ENCODE measurements around the gene CADM3. TPM values are rescaled to one million over a fixed set of nuclear protein-coding genes. Genes with fewer than 3 reads are reported as not detected.
A peak's percentile ranks its signal among the peaks of the same experiment; 100 is the strongest.

The CADM3 gene
- total and polyA plus RNA-seq, 2 donors: 0.42 to 1.1 TPM

- H3K4me1 ChIP-seq (ENCODE audit: control insufficient read depth in 2 of 2, insufficient read depth in 2 of 2, low read length in 2 of 2): no peaks in the 10 kb centered on the region
- H3K27ac ChIP-seq (ENCODE audit: low read depth in 1 of 2, low read length in 1 of 2): no peak overlapping the region
- no peak for DNase-seq (ENCODE audit: low read depth in 6 of 9, low spot score in 9 of 9)
- no peak overlapping the region for H3K4me3 ChIP-seq (ENCODE audit: low read length in 2 of 2)
- H3K27me3 ChIP-seq (ENCODE audit: control insufficient read depth in 2 of 2, insufficient read depth in 1 of 2, low read length in 1 of 2): peaks cover 0 to 40% of the 10 kb centered on the region in 2 donors
- 84% methylated on average over 7 of the region's 7 CpGs for WGBS
- H3K36me3 ChIP-seq (ENCODE audit: control insufficient read depth in 2 of 2, insufficient read depth in 2 of 2, low read length in 1 of 2): no peaks in the 10 kb centered on the region
- no peaks in the 10 kb centered on the region for H3K9me3 ChIP-seq (ENCODE audit: control insufficient read depth in 2 of 2, insufficient read depth in 1 of 2, low read length in 1 of 2)
Measured at GRCh38 chr1:159209061-159209460, 37.6 kb downstream of the CADM3 start.

- no peaks in the 10 kb centered on the region for H3K9me3 ChIP-seq (ENCODE audit: control insufficient read depth in 2 of 2, insufficient read depth in 1 of 2, low read length in 1 of 2)
- peaks cover 0 to 28% of the 10 kb centered on the region in 2 donors for H3K27me3 ChIP-seq (ENCODE audit: control insufficient read depth in 2 of 2, insufficient read depth in 1 of 2, low read length in 1 of 2)
- H3K36me3 ChIP-seq (ENCODE audit: control insufficient read depth in 2 of 2, insufficient read depth in 2 of 2, low read length in 1 of 2): no peaks in the 10 kb centered on the region
- DNase-seq (ENCODE audit: low read depth in 6 of 9, low spot score in 9 of 9): peak in 6 of 9 donors; percentile 19 to 66 (median 44)
- H3K27ac ChIP-seq (ENCODE audit: low read depth in 1 of 2, low read length in 1 of 2): no peak overlapping the region
- no peaks in the 10 kb centered on the region for H3K4me1 ChIP-seq (ENCODE audit: control insufficient read depth in 2 of 2, insufficient read depth in 2 of 2, low read length in 2 of 2)
- 39% methylated on average over 11 of the region's 11 CpGs for WGBS
- H3K4me3 ChIP-seq (ENCODE audit: low read length in 2 of 2): no peak overlapping the region
Measured at GRCh38 chr1:159211331-159212136, 40.1 kb downstream of the CADM3 start.

GRCh38 chr1:159212596-159212995 lies 41.2 kb downstream of the CADM3 start:
- Histone ChIP-seq H3K4me1 (ENCODE audit: control insufficient read depth in 2 of 2, insufficient read depth in 2 of 2, low read length in 2 of 2) (no peaks in the 10 kb centered on the region), H3K4me3 (ENCODE audit: low read length in 2 of 2) (no peak overlapping the region), H3K27me3 (ENCODE audit: control insufficient read depth in 2 of 2, insufficient read depth in 1 of 2, low read length in 1 of 2) (peaks cover 0 to 24% of the 10 kb centered on the region in 2 donors), H3K27ac (ENCODE audit: low read depth in 1 of 2, low read length in 1 of 2) (no peak overlapping the region), H3K36me3 (ENCODE audit: control insufficient read depth in 2 of 2, insufficient read depth in 2 of 2, low read length in 1 of 2) (no peaks in the 10 kb centered on the region), H3K9me3 (ENCODE audit: control insufficient read depth in 2 of 2, insufficient read depth in 1 of 2, low read length in 1 of 2) (no peaks in the 10 kb centered on the region)
- 96% methylated on average over 4 of the region's 4 CpGs for WGBS
- DNase-seq (ENCODE audit: low read depth in 6 of 9, low spot score in 9 of 9): no peak

- Histone ChIP-seq H3K27ac (ENCODE audit: low read depth in 1 of 2, low read length in 1 of 2) (no peak overlapping the region), H3K4me3 (ENCODE audit: low read length in 2 of 2) (no peak overlapping the region), H3K36me3 (ENCODE audit: control insufficient read depth in 2 of 2, insufficient read depth in 2 of 2, low read length in 1 of 2) (no peaks in the 10 kb centered on the region), H3K9me3 (ENCODE audit: control insufficient read depth in 2 of 2, insufficient read depth in 1 of 2, low read length in 1 of 2) (no peaks in the 10 kb centered on the region), H3K27me3 (ENCODE audit: control insufficient read depth in 2 of 2, insufficient read depth in 1 of 2, low read length in 1 of 2) (peaks cover 0 to 13% of the 10 kb centered on the region in 2 donors), H3K4me1 (ENCODE audit: control insufficient read depth in 2 of 2, insufficient read depth in 2 of 2, low read length in 2 of 2) (no peaks in the 10 kb centered on the region)
- WGBS: 12% methylated on average over 5 of the region's 5 CpGs
- DNase-seq (ENCODE audit: low read depth in 6 of 9, low spot score in 9 of 9): peak in 4 of 9 donors; percentile 15 to 44 (median 30)
Measured at GRCh38 chr1:159214149-159214760, 42.8 kb downstream of the CADM3 start.

GRCh38 chr1:159218649-159219636 lies 47.5 kb downstream of the CADM3 start:
- no peak for DNase-seq (ENCODE audit: low read depth in 6 of 9, low spot score in 9 of 9)
- H3K4me3 ChIP-seq (ENCODE audit: low read length in 2 of 2): no peak overlapping the region
- no peaks in the 10 kb centered on the region for H3K36me3 ChIP-seq (ENCODE audit: control insufficient read depth in 2 of 2, insufficient read depth in 2 of 2, low read length in 1 of 2)
- H3K4me1 ChIP-seq (ENCODE audit: control insufficient read depth in 2 of 2, insufficient read depth in 2 of 2, low read length in 2 of 2): no peaks in the 10 kb centered on the region
- 91% methylated on average over 14 of the region's 14 CpGs for WGBS
- H3K27ac ChIP-seq (ENCODE audit: low read depth in 1 of 2, low read length in 1 of 2): no peak overlapping the region
- H3K9me3 ChIP-seq (ENCODE audit: control insufficient read depth in 2 of 2, insufficient read depth in 1 of 2, low read length in 1 of 2): no peaks in the 10 kb centered on the region
- H3K27me3 ChIP-seq (ENCODE audit: control insufficient read depth in 2 of 2, insufficient read depth in 1 of 2, low read length in 1 of 2): peaks cover 0 to 4% of the 10 kb centered on the region in 2 donors

GRCh38 chr1:159222075-159222865 lies 50.9 kb downstream of the CADM3 start:
- H3K4me1 ChIP-seq (ENCODE audit: control insufficient read depth in 2 of 2, insufficient read depth in 2 of 2, low read length in 2 of 2): no peaks in the 10 kb centered on the region

GRCh38 chr1:159223004-159223403 lies 51.6 kb downstream of the CADM3 start:
- Histone ChIP-seq H3K4me3 (ENCODE audit: low read length in 2 of 2) (no peak overlapping the region), H3K9me3 (ENCODE audit: control insufficient read depth in 2 of 2, insufficient read depth in 1 of 2, low read length in 1 of 2) (no peaks in the 10 kb centered on the region), H3K27ac (ENCODE audit: low read depth in 1 of 2, low read length in 1 of 2) (no peak overlapping the region), H3K36me3 (ENCODE audit: control insufficient read depth in 2 of 2, insufficient read depth in 2 of 2, low read length in 1 of 2) (no peaks in the 10 kb centered on the region), H3K27me3 (ENCODE audit: control insufficient read depth in 2 of 2, insufficient read depth in 1 of 2, low read length in 1 of 2) (peaks cover 0 to 2% of the 10 kb centered on the region in 2 donors), H3K4me1 (ENCODE audit: control insufficient read depth in 2 of 2, insufficient read depth in 2 of 2, low read length in 2 of 2) (no peaks in the 10 kb centered on the region)
- DNase-seq (ENCODE audit: low read depth in 6 of 9, low spot score in 9 of 9): no peak
- 78% methylated on average over 2 of the region's 2 CpGs for WGBS

More at GRCh38 chr1:159222075-159222865, 50.9 kb downstream of the CADM3 start:
- no peak overlapping the region for H3K4me3 ChIP-seq (ENCODE audit: low read length in 2 of 2)
- H3K36me3 ChIP-seq (ENCODE audit: control insufficient read depth in 2 of 2, insufficient read depth in 2 of 2, low read length in 1 of 2): no peaks in the 10 kb centered on the region
- H3K9me3 ChIP-seq (ENCODE audit: control insufficient read depth in 2 of 2, insufficient read depth in 1 of 2, low read length in 1 of 2): no peaks in the 10 kb centered on the region
- WGBS: 95% methylated on average over 5 of the region's 5 CpGs
- no peak overlapping the region for H3K27ac ChIP-seq (ENCODE audit: low read depth in 1 of 2, low read length in 1 of 2)
- H3K27me3 ChIP-seq (ENCODE audit: control insufficient read depth in 2 of 2, insufficient read depth in 1 of 2, low read length in 1 of 2): peaks cover 0 to 2% of the 10 kb centered on the region in 2 donors
- DNase-seq (ENCODE audit: low read depth in 6 of 9, low spot score in 9 of 9): no peak

- no peak overlapping the region for H3K27ac ChIP-seq (ENCODE audit: low read depth in 1 of 2, low read length in 1 of 2)
- no peaks in the 10 kb centered on the region for H3K9me3 ChIP-seq (ENCODE audit: control insufficient read depth in 2 of 2, insufficient read depth in 1 of 2, low read length in 1 of 2)
- 84% methylated on average over 2 of the region's 2 CpGs for WGBS
- H3K36me3 ChIP-seq (ENCODE audit: control insufficient read depth in 2 of 2, insufficient read depth in 2 of 2, low read length in 1 of 2): no peaks in the 10 kb centered on the region
- H3K27me3 ChIP-seq (ENCODE audit: control insufficient read depth in 2 of 2, insufficient read depth in 1 of 2, low read length in 1 of 2): no peaks in the 10 kb centered on the region
- no peaks in the 10 kb centered on the region for H3K4me1 ChIP-seq (ENCODE audit: control insufficient read depth in 2 of 2, insufficient read depth in 2 of 2, low read length in 2 of 2)
- no peak overlapping the region for H3K4me3 ChIP-seq (ENCODE audit: low read length in 2 of 2)
- no peak for DNase-seq (ENCODE audit: low read depth in 6 of 9, low spot score in 9 of 9)
Measured at GRCh38 chr1:159228554-159228953, 57.1 kb downstream of the CADM3 start.
